Activated naive CD4-positive, alpha-beta T cell treated with anti-CD3 and anti-CD28 coated beads, Interleukin-2, amount 50 U/mL, for 24 hours (primary cell): ENCODE measurements around the gene PLCG1.

Source experiments
- H3K27ac Mint-ChIP-seq: one replicate; pipeline ENCODE4 v1.8.0; 2021; ENCODE audit warnings: mild to moderate bottlenecking, mixed read lengths
- H3K27me3 Mint-ChIP-seq: one replicate; pipeline ENCODE4 v1.8.0; 2021; ENCODE audit warnings: mixed read lengths
- H3K36me3 Mint-ChIP-seq: one replicate; pipeline ENCODE4 v1.8.0; 2021; ENCODE audit warnings: mixed read lengths
- H3K4me1 Mint-ChIP-seq: one replicate; pipeline ENCODE4 v1.8.0; 2021; ENCODE audit warnings: mixed read lengths
- H3K4me3 Mint-ChIP-seq: one replicate; pipeline ENCODE4 v1.8.0; 2021; ENCODE audit warnings: mild to moderate bottlenecking, mixed read lengths
- H3K9me3 Mint-ChIP-seq: one replicate; pipeline ENCODE4 v1.8.0; 2021; ENCODE audit warnings: mixed read lengths

PLCG1 gene

DNA sequence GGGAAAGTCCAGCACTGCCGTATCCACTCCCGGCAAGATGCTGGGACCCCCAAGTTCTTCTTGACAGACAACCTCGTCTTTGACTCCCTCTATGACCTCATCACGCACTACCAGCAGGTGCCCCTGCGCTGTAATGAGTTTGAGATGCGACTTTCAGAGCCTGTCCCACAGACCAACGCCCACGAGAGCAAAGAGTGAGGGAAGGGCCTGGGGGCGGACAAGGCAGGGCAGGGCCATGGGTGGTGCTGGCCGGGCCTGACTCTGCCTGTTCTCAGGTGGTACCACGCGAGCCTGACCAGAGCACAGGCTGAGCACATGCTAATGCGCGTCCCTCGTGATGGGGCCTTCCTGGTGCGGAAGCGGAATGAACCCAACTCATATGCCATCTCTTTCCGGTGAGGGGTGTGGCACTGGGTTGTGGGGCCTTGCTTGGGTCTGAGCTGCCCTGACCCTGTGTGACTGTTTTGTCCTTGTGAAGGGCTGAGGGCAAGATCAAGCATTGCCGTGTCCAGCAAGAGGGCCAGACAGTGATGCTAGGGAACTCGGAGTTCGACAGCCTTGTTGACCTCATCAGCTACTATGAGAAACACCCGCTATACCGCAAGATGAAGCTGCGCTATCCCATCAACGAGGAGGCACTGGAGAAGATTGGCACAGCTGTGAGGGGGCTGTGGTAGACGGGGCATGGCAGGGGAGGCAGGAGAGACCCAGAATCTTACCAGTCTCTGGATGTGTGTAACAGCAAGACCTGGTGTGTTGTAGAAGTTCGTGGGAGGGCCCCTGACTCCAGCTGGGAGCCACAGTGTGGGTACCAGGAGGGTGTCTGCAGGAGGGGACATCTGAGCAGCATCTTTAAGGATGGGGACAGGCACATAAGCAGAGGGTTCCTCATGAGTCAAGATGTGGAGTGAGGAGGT is 29.1 kb downstream of the PLCG1 start:
- H3K4me1 Mint-ChIP-seq: peaks cover 35% of the 10 kb centered on the region
- H3K9me3 Mint-ChIP-seq: no peaks in the 10 kb centered on the region
- H3K4me3 Mint-ChIP-seq: no peak overlapping the region
- no peaks in the 10 kb centered on the region for H3K27me3 Mint-ChIP-seq
- H3K36me3 Mint-ChIP-seq: peaks cover 26% of the 10 kb centered on the region
- peak overlapping the region; percentile 90 for H3K27ac Mint-ChIP-seq

DNA sequence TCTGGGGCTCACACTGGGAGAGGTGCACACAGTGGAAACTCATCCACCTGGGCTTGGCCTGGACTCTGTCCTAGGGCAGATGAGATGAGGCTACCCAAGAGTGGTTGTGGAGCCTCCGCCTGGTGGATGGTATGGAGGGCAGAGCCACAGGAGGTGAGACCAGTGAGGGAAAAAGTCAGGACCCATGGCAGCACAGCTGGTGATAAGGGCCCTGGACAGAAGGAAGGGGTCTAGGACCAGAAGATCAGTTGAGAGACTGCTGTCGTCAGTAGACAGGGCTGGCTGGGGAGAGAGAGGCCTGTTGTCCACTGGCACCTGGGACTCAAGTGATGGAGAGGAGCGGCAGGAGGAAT is 29.8 kb downstream of the PLCG1 start:
- Mint-ChIP-seq H3K36me3 (peaks cover 29% of the 10 kb centered on the region), H3K9me3 (no peaks in the 10 kb centered on the region), H3K27ac (peak overlapping the region; percentile 90), H3K4me1 (peaks cover 35% of the 10 kb centered on the region), H3K27me3 (no peaks in the 10 kb centered on the region), H3K4me3 (no peak overlapping the region)

GRCh38 chr20:41167481-41168253 is 30.3 kb downstream of the PLCG1 start:
- no peaks in the 10 kb centered on the region for H3K9me3 Mint-ChIP-seq
- H3K27ac Mint-ChIP-seq: peak overlapping the region; percentile 90
- no peak overlapping the region for H3K4me3 Mint-ChIP-seq
- H3K36me3 Mint-ChIP-seq: peaks cover 27% of the 10 kb centered on the region
- no peaks in the 10 kb centered on the region for H3K27me3 Mint-ChIP-seq
- peaks cover 31% of the 10 kb centered on the region for H3K4me1 Mint-ChIP-seq

DNA sequence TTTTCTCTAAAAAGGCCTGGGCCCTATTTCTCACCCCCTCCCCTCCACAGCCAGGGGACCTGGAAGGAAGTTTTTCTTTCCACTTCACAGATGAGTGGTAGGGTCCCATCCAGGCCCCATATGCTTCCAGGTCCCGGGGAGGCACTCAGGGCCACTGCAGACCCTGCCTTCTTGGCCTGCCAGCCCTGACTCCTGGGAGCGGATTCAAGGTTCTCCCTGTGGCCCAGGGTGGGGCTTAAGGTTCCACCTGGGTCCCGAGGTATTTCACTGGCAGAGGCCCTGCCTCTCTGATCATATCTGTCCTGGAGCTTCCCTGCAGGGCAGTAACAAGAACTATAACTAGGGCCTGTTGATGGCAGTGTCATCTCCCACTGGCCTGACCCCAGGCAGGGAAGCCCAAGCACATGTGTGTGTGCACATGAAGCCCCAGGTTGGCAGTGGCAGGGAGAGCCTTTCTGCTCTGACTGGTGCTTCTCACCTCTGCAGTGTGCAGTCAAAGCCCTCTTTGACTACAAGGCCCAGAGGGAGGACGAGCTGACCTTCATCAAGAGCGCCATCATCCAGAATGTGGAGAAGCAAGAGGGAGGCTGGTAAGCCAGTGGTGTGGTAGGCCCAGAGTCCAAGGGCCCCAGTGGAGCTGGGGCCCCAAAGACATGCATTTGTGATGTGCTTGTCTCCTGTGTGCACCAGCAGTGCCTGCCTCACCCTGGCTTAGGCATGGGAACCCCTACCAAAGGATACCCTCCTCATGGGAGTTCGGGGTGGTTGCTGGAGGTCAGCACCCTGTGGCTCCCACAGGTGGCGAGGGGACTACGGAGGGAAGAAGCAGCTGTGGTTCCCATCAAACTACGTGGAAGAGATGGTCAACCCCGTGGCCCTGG is 31.2 kb downstream of the PLCG1 start:
- no peaks in the 10 kb centered on the region for H3K9me3 Mint-ChIP-seq
- H3K4me3 Mint-ChIP-seq: no peak overlapping the region
- peaks cover 27% of the 10 kb centered on the region for H3K36me3 Mint-ChIP-seq
- H3K4me1 Mint-ChIP-seq: peaks cover 26% of the 10 kb centered on the region
- no peaks in the 10 kb centered on the region for H3K27me3 Mint-ChIP-seq
- H3K27ac Mint-ChIP-seq: no peak overlapping the region

DNA sequence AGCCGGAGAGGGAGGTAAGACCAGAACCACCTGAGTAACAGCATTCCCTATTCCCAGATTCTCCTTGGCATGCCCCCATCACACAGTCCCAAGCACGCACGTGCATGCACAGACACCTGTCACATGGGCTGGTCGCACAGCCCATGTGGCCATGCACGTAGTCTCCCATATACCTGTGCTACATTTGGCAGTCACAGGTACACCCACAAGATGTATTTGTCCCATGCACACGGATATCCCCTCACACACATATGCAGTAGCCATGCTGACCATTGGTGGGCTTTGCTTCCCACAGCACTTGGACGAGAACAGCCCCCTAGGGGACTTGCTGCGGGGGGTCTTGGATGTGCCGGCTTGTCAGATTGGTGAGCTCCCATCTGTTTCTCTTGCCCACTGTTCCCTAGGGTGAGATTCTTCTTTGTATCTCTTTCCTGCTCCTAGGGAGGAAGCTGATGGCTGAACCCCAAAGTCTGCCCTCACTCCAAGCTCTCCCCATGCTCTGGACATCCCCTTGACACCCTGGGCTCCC is 31.9 kb downstream of the PLCG1 start:
- Mint-ChIP-seq H3K4me3 (no peak overlapping the region), H3K27ac (no peak overlapping the region), H3K9me3 (no peaks in the 10 kb centered on the region), H3K36me3 (peaks cover 26% of the 10 kb centered on the region), H3K4me1 (peaks cover 20% of the 10 kb centered on the region), H3K27me3 (no peaks in the 10 kb centered on the region)

- Mint-ChIP-seq H3K36me3 (peaks cover 25% of the 10 kb centered on the region), H3K27me3 (no peaks in the 10 kb centered on the region), H3K4me1 (peaks cover 20% of the 10 kb centered on the region), H3K4me3 (no peak overlapping the region), H3K9me3 (no peaks in the 10 kb centered on the region), H3K27ac (no peak overlapping the region)
These were observed 32.5 kb downstream of the PLCG1 start for GRCh38 chr20:41169791-41170351.

- Mint-ChIP-seq H3K27me3 (no peaks in the 10 kb centered on the region), H3K9me3 (no peaks in the 10 kb centered on the region), H3K4me3 (no peak overlapping the region), H3K27ac (peak overlapping the region; percentile 33), H3K36me3 (peaks cover 24% of the 10 kb centered on the region), H3K4me1 (peaks cover 22% of the 10 kb centered on the region)
These were observed 33.2 kb downstream of the PLCG1 start for GRCh38 chr20:41170386-41171105.

- H3K27ac Mint-ChIP-seq: peak overlapping the region; percentile 80
- H3K9me3 Mint-ChIP-seq: no peaks in the 10 kb centered on the region
- no peak overlapping the region for H3K4me3 Mint-ChIP-seq
- H3K36me3 Mint-ChIP-seq: peaks cover 21% of the 10 kb centered on the region
- H3K27me3 Mint-ChIP-seq: no peaks in the 10 kb centered on the region
- peaks cover 24% of the 10 kb centered on the region for H3K4me1 Mint-ChIP-seq
These were observed 34.5 kb downstream of the PLCG1 start for GRCh38 chr20:41171736-41172295.

- no peaks in the 10 kb centered on the region for H3K9me3 Mint-ChIP-seq
- peak overlapping the region; percentile 90 for H3K27ac Mint-ChIP-seq
- peaks cover 17% of the 10 kb centered on the region for H3K36me3 Mint-ChIP-seq
- H3K4me1 Mint-ChIP-seq: peaks cover 18% of the 10 kb centered on the region
- no peaks in the 10 kb centered on the region for H3K27me3 Mint-ChIP-seq
- no peak overlapping the region for H3K4me3 Mint-ChIP-seq
These were observed 35.2 kb downstream of the PLCG1 start for GRCh38 chr20:41172296-41173140.

DNA sequence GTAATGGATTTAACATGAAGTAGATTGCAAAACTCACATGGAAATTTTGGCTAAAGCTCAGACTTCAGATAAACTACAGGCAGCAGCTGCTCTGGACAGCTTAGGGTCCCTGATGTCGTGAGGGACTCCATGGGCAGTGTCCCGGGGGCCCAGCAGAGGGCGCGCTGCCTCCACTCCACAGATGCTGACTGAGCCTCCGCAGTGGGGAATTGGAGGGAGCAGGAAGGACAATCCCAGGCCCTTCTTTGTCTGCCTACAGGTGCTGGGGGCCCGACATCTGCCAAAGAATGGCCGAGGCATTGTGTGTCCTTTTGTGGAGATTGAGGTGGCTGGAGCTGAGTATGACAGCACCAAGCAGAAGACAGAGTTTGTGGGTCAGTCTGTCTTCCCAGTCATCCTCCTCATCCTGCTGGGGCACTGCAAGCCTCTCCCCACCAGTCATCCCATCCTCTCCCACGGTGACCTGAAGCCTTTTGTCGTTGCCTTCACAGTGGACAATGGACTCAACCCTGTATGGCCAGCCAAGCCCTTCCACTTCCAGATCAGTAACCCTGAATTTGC is 35.9 kb downstream of the PLCG1 start:
- Mint-ChIP-seq H3K36me3 (peaks cover 17% of the 10 kb centered on the region), H3K4me1 (peaks cover 18% of the 10 kb centered on the region), H3K9me3 (no peaks in the 10 kb centered on the region), H3K27ac (no peak overlapping the region), H3K27me3 (no peaks in the 10 kb centered on the region), H3K4me3 (no peak overlapping the region)

DNA sequence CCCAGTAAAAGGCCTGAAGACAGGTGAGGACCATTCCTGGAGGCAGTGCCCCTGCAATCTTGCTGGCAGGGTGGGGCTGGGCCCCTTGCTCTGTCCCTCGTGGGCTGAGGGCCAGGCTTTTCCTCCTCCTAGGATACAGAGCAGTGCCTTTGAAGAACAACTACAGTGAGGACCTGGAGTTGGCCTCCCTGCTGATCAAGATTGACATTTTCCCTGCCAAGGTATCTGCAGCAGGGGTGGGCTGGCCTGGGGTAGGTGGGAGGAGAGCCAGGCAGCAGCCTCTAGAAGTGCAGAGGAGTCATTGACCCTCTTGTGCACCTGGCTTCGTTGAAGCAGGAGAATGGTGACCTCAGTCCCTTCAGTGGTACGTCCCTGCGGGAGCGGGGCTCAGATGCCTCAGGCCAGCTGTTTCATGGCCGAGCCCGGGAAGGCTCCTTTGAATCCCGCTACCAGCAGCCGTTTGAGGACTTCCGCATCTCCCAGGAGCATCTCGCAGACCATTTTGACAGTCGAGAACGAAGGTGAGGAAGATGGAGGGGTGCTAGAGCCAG is 36.5 kb downstream of the PLCG1 start:
- no peaks in the 10 kb centered on the region for H3K9me3 Mint-ChIP-seq
- H3K27me3 Mint-ChIP-seq: no peaks in the 10 kb centered on the region
- H3K36me3 Mint-ChIP-seq: peaks cover 17% of the 10 kb centered on the region
- H3K4me1 Mint-ChIP-seq: peaks cover 18% of the 10 kb centered on the region
- H3K4me3 Mint-ChIP-seq: no peak overlapping the region
- H3K27ac Mint-ChIP-seq: no peak overlapping the region

DNA sequence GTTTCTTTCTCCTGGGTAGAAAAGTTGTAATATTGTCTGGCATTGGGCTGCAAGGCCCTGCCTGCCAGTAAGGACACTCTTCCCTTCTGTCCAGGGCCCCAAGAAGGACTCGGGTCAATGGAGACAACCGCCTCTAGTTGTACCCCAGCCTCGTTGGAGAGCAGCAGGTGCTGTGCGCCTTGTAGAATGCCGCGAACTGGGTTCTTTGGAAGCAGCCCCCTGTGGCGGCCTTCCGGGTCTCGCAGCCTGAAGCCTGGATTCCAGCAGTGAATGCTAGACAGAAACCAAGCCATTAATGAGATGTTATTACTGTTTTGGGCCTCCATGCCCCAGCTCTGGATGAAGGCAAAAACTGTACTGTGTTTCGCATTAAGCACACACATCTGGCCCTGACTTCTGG is 37.0 kb downstream of the PLCG1 start:
- H3K9me3 Mint-ChIP-seq: no peaks in the 10 kb centered on the region

DNA sequence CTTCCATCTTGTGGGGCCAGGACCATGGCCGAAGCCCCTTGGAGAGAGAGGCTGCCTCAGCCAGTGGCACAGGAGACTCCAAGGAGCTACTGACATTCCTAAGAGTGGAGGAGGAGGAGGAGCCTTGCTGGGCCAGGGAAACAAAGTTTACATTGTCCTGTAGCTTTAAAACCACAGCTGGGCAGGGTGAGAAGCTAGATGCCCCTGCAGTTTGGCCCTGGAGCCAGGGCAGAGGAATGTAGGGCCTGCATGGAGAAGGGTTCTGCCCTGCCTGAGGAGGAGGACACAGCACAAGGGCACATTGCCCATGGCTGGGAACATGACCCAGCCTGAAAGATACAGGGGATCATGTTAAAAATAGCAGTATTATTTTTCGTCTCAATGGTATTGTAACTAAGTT is 37.4 kb downstream of the PLCG1 start:
- Mint-ChIP-seq H3K4me1 (peaks cover 18% of the 10 kb centered on the region), H3K36me3 (peaks cover 17% of the 10 kb centered on the region), H3K4me3 (no peak overlapping the region), H3K9me3 (no peaks in the 10 kb centered on the region), H3K27me3 (no peaks in the 10 kb centered on the region), H3K27ac (peak overlapping the region; percentile 65)

More for the DNA sequence above, 37.0 kb downstream of the PLCG1 start:
- H3K27ac Mint-ChIP-seq: peak overlapping the region; percentile 35
- peaks cover 18% of the 10 kb centered on the region for H3K4me1 Mint-ChIP-seq
- no peaks in the 10 kb centered on the region for H3K27me3 Mint-ChIP-seq
- peaks cover 17% of the 10 kb centered on the region for H3K36me3 Mint-ChIP-seq
- no peak overlapping the region for H3K4me3 Mint-ChIP-seq
